Loucy (cell line): ENCODE data around the gene SERPINA5.

Source experiments
- EZH2phosphoT487 ChIP-seq: fragments of 200-600 bp; IDR thresholded peaks from 2 replicates; pipeline ENCODE4 v1.6.1; 2018; ENCODE audit warnings: antibody characterized with exemption, mild to moderate bottlenecking, moderate library complexity, borderline replicate concordance
- TF ChIP-seq, protein P1 (sequence below): fragments of 200-600 bp; sonication (generic); conservative IDR thresholded peaks from 2 replicates; pipeline ENCODE4 v1.5.1; 2014; ENCODE audit warnings: mild to moderate bottlenecking, antibody characterized with exemption, low read length

DNA sequence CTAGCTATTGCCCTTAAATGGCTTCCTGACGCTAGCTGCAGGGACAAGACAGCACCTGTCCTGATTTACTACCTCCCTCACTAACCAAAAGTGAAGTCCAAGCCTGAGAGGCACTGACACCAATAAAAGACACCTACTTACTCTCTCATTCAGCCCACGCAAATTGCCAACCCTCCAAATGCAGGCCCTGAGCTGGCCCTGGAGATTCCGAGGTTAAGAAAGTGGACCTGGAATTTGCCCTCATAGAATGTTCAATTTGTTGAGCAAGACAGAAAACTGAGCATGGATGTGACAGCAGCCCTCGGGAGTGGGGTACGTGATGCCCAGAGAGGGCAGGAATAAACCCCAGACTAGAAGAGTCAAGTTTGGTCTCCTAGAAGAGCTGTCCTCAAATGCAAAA lies 47.4 kb downstream of the SERPINA5 start:
- TF ChIP-seq, protein P1, sequence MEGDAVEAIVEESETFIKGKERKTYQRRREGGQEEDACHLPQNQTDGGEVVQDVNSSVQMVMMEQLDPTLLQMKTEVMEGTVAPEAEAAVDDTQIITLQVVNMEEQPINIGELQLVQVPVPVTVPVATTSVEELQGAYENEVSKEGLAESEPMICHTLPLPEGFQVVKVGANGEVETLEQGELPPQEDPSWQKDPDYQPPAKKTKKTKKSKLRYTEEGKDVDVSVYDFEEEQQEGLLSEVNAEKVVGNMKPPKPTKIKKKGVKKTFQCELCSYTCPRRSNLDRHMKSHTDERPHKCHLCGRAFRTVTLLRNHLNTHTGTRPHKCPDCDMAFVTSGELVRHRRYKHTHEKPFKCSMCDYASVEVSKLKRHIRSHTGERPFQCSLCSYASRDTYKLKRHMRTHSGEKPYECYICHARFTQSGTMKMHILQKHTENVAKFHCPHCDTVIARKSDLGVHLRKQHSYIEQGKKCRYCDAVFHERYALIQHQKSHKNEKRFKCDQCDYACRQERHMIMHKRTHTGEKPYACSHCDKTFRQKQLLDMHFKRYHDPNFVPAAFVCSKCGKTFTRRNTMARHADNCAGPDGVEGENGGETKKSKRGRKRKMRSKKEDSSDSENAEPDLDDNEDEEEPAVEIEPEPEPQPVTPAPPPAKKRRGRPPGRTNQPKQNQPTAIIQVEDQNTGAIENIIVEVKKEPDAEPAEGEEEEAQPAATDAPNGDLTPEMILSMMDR: no peak
- no peak for TF ChIP-seq EZH2phosphoT487
